Measurements from ENCODE around the gene OR5B12.

Gene OR5B12

GRCh38 chr11:58442136-58442535, at the start of gene OR5B12:
OR5B12 (minus strand) TSS chr11:58442236; CDS start chr11:58440151, 2,085 bp downstream.
- no peak for DNase-seq (ENCODE audit: low read depth)
- no peak for TF ChIP-seq CTCF (conservative IDR thresholded peaks at IDR 0.05; ENCODE audit: low read length)
- H3K4me3 ChIP-seq (ENCODE audit: low read length): no peak within 1 kb of the TSS

GRCh38 chr11:58490827-58491226, 48.8 kb upstream of the OR5B12 start:
- no peak for DNase-seq (ENCODE audit: low read depth)
- no peak overlapping the region for H3K4me3 ChIP-seq (ENCODE audit: low read length)
- no peak for TF ChIP-seq CTCF (conservative IDR thresholded peaks at IDR 0.05; ENCODE audit: low read length)

- no peak overlapping the region for H3K4me3 ChIP-seq (ENCODE audit: low read length)
- no peak for TF ChIP-seq CTCF (conservative IDR thresholded peaks at IDR 0.05; ENCODE audit: low read length)
- no peak for DNase-seq (ENCODE audit: low read depth)
Observed at GRCh38 chr11:58487170-58487569, 45.1 kb upstream of the OR5B12 start.

- no peak for DNase-seq (ENCODE audit: low read depth)
- no peak for TF ChIP-seq CTCF (conservative IDR thresholded peaks at IDR 0.05; ENCODE audit: low read length)
Observed at GRCh38 chr11:58485961-58486360, 43.9 kb upstream of the OR5B12 start.

GRCh38 chr11:58471892-58472291, 29.9 kb upstream of the OR5B12 start:
- no peak for DNase-seq (ENCODE audit: low read depth)
- TF ChIP-seq CTCF (conservative IDR thresholded peaks at IDR 0.05; ENCODE audit: low read length): no peak

More at GRCh38 chr11:58485961-58486360, 43.9 kb upstream of the OR5B12 start:
- no peak overlapping the region for H3K4me3 ChIP-seq (ENCODE audit: low read length)

GRCh38 chr11:58466293-58466692, 24.3 kb upstream of the OR5B12 start:
- DNase-seq (ENCODE audit: low read depth): no peak
- H3K4me3 ChIP-seq (ENCODE audit: low read length): no peak overlapping the region
- no peak for TF ChIP-seq CTCF (conservative IDR thresholded peaks at IDR 0.05; ENCODE audit: low read length)

More at GRCh38 chr11:58471892-58472291, 29.9 kb upstream of the OR5B12 start:
- H3K4me3 ChIP-seq (ENCODE audit: low read length): no peak overlapping the region

- no peak for TF ChIP-seq CTCF (conservative IDR thresholded peaks at IDR 0.05; ENCODE audit: low read length)
- H3K4me3 ChIP-seq (ENCODE audit: low read length): no peak overlapping the region
- no peak for DNase-seq (ENCODE audit: low read depth)
Observed at GRCh38 chr11:58465690-58466089, 23.7 kb upstream of the OR5B12 start.
